Mucosa of stomach (tissue), 1 donor: ENCODE measurements around the gene MRPS35.

Experiments
- H3K27me3 ChIP-seq: one replicate; pipeline ENCODE4 v1.7.0; 2013; ENCODE audit warnings: mild to moderate bottlenecking, low read length; ENCODE audit not compliant: control insufficient read depth, insufficient read depth
- H3K36me3 ChIP-seq: one replicate; pipeline ENCODE4 v1.7.0; 2013; ENCODE audit warnings: low read length; ENCODE audit not compliant: control insufficient read depth, insufficient read depth
- H3K4me1 ChIP-seq: one replicate; pipeline ENCODE4 v1.7.0; 2013; ENCODE audit warnings: mild to moderate bottlenecking, low read length; ENCODE audit not compliant: control insufficient read depth, insufficient read depth
- H3K4me3 ChIP-seq: one replicate; pipeline ENCODE4 v1.7.0; 2013; ENCODE audit warnings: low read length
- H3K9ac ChIP-seq: one replicate; pipeline ENCODE4 v1.7.0; 2013; ENCODE audit warnings: mild to moderate bottlenecking, low read length, moderate library complexity
- H3K9me3 ChIP-seq: one replicate; pipeline ENCODE4 v1.7.0; 2013; ENCODE audit warnings: mild to moderate bottlenecking, low read length, moderate library complexity; ENCODE audit not compliant: control insufficient read depth
- donor health status: Pancreatic carcinoma.

Gene MRPS35

DNA sequence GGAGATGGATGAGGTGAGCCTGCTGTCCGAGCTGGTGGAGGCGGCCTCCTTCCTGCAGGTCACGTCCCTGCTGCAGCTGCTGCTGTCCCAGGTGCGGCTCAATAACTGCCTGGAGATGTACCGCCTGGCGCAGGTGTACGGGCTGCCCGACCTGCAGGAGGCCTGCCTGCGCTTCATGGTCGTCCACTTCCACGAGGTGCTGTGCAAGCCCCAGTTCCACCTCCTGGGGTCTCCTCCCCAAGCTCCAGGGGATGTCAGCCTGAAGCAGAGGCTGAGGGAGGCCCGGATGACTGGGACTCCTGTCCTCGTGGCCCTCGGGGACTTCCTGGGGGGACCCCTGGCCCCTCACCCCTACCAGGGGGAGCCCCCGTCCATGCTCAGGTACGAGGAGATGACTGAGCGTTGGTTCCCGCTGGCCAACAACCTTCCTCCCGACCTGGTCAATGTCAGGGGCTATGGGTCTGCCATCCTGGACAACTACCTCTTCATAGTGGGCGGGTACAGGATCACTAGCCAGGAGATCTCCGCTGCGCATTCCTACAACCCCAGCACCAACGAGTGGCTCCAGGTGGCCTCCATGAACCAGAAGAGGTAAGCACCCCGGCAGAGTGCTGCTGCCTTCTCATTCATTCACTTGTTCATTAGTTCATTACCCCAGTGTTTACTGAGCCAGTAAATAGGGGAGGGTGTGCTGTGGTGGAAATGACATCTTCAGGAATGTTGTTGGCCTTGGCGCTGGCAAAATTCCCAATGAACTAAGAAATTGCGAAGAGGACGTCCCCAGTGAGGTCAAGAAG, 70.2 kb downstream of the MRPS35 start:
- Histone ChIP-seq H3K4me3 (peak overlapping the region; percentile 74), H3K27me3 (no peaks in the 10 kb centered on the region), H3K9me3 (no peaks in the 10 kb centered on the region), H3K36me3 (no peaks in the 10 kb centered on the region), H3K9ac (peak overlapping the region; percentile 81), H3K4me1 (peaks cover 16% of the 10 kb centered on the region)

- peak overlapping the region; percentile 81 for H3K9ac ChIP-seq
- H3K4me1 ChIP-seq = peaks cover 16% of the 10 kb centered on the region
- H3K9me3 ChIP-seq = no peaks in the 10 kb centered on the region
- H3K4me3 ChIP-seq = peak overlapping the region; percentile 74
- no peaks in the 10 kb centered on the region for H3K27me3 ChIP-seq
- H3K36me3 ChIP-seq = no peaks in the 10 kb centered on the region
Measured at GRCh38 chr12:27781680-27782079, 71.0 kb downstream of the MRPS35 start.

GRCh38 chr12:27782481-27782880, 71.8 kb downstream of the MRPS35 start:
- Histone ChIP-seq H3K27me3 (no peaks in the 10 kb centered on the region), H3K9ac (no peak overlapping the region), H3K4me1 (peaks cover 16% of the 10 kb centered on the region), H3K9me3 (no peaks in the 10 kb centered on the region), H3K36me3 (no peaks in the 10 kb centered on the region), H3K4me3 (no peak overlapping the region)

DNA sequence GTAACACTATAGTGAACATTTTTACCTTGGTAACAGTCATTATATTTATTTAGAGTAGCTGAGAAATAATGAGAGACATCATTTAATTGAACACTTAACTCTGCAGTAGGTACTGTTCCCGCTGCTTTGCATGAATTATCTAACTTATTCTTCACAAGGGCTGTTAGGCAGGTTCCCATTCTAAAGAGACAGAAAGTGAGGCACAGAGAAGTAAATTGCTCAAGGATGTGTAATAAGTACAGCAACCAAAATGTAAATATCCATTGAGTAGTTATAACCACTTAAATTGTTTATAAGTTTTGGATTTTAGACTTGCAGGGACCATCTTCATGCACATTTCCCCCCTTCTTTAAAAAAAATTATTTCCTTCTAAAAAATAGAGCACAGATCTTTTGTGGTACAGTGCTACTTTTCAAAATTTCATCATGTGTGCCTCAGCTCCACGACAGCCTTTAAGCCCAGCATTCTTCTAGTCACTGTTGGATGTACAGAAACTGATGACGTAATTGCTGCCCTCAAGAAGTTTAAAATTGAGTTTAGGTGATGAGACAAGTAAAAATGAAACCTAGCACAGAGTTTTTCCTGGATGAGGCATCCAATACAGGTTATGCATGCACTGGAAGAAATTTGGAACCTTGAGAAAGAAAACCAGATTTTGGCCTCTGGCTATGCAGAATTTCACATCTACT, 75.4 kb downstream of the MRPS35 start:
- Histone ChIP-seq H3K36me3 (peaks cover 2% of the 10 kb centered on the region), H3K9ac (no peak overlapping the region), H3K27me3 (no peaks in the 10 kb centered on the region), H3K9me3 (no peaks in the 10 kb centered on the region), H3K4me1 (peaks cover 9% of the 10 kb centered on the region), H3K4me3 (no peak overlapping the region)

- Histone ChIP-seq H3K4me3 (no peak overlapping the region), H3K9ac (no peak overlapping the region), H3K27me3 (no peaks in the 10 kb centered on the region), H3K36me3 (peaks cover 2% of the 10 kb centered on the region), H3K9me3 (no peaks in the 10 kb centered on the region), H3K4me1 (no peaks in the 10 kb centered on the region)
Measured at GRCh38 chr12:27787559-27787958, 76.9 kb downstream of the MRPS35 start.

GRCh38 chr12:27790179-27790578, 79.5 kb downstream of the MRPS35 start:
- H3K9me3 ChIP-seq = no peaks in the 10 kb centered on the region
- H3K27me3 ChIP-seq = no peaks in the 10 kb centered on the region
- H3K4me1 ChIP-seq = no peaks in the 10 kb centered on the region
- no peak overlapping the region for H3K4me3 ChIP-seq
- peaks cover 2% of the 10 kb centered on the region for H3K36me3 ChIP-seq
- H3K9ac ChIP-seq = no peak overlapping the region

GRCh38 chr12:27794818-27795584, 84.4 kb downstream of the MRPS35 start:
- H3K36me3 ChIP-seq = no peaks in the 10 kb centered on the region
- H3K9ac ChIP-seq = no peak overlapping the region
- H3K27me3 ChIP-seq = no peaks in the 10 kb centered on the region
- H3K9me3 ChIP-seq = no peaks in the 10 kb centered on the region
- H3K4me3 ChIP-seq = no peak overlapping the region
- no peaks in the 10 kb centered on the region for H3K4me1 ChIP-seq

DNA sequence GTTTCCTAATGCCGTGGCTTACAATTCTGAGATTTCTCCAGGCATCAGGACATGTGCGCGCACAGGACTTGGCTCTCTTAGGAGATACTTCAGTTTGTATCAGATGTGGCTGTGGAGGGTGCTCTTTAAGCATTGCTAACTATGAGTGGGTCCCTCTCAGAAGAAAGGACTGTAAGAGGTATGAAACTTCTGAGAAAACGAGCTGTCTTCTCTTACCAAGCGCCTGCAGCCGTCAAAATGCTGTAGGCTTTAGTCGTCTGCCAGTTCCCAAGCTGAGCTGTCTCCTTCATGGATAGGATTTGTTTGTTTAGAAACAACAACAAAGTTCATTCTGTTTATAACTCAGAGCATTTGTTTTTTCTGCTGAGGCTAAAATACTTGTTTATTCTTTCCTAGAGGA, 85.5 kb downstream of the MRPS35 start:
- Histone ChIP-seq H3K4me3 (no peak overlapping the region), H3K9ac (no peak overlapping the region), H3K9me3 (no peaks in the 10 kb centered on the region), H3K4me1 (no peaks in the 10 kb centered on the region), H3K36me3 (no peaks in the 10 kb centered on the region), H3K27me3 (no peaks in the 10 kb centered on the region)

- H3K36me3 ChIP-seq = no peaks in the 10 kb centered on the region
Measured at GRCh38 chr12:27797301-27798025, 86.8 kb downstream of the MRPS35 start.

GRCh38 chr12:27800819-27801218, 90.2 kb downstream of the MRPS35 start:
- no peaks in the 10 kb centered on the region for H3K27me3 ChIP-seq
- H3K4me1 ChIP-seq = no peaks in the 10 kb centered on the region
- H3K4me3 ChIP-seq = no peak overlapping the region
- H3K9ac ChIP-seq = no peak overlapping the region
- no peaks in the 10 kb centered on the region for H3K9me3 ChIP-seq
- H3K36me3 ChIP-seq = no peaks in the 10 kb centered on the region

More at GRCh38 chr12:27797301-27798025, 86.8 kb downstream of the MRPS35 start:
- H3K4me3 ChIP-seq = no peak overlapping the region
- H3K9ac ChIP-seq = no peak overlapping the region
- no peaks in the 10 kb centered on the region for H3K27me3 ChIP-seq
- no peaks in the 10 kb centered on the region for H3K9me3 ChIP-seq
- H3K4me1 ChIP-seq = no peaks in the 10 kb centered on the region

DNA sequence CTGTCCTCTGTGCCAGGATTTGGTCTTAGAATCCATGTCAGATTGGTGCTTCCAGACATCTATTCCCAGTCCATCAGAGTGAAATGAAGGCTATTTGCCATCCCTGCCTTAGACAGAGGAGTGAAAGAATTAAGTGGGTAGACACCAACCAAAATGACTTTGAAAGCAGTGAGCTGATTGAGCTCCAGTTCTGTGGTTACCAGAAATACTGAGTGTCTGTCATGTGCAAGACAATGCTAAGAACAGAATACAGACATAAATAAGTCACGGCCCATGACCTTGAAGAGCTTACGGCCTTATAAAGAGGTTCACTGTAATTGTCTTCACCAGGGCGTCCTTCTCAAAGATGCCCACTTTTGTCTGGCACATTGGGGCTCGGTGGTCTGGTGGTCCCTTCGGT, 91.0 kb downstream of the MRPS35 start:
- no peaks in the 10 kb centered on the region for H3K36me3 ChIP-seq

More for the DNA sequence above, 91.0 kb downstream of the MRPS35 start:
- Histone ChIP-seq H3K9me3 (no peaks in the 10 kb centered on the region), H3K9ac (no peak overlapping the region), H3K4me1 (no peaks in the 10 kb centered on the region), H3K4me3 (no peak overlapping the region), H3K27me3 (no peaks in the 10 kb centered on the region)
